GM19467 (cell line): Measurements from ENCODE around the gene LTBP1.
"Not testable (repeated sequence)": the region's sequence is repeated elsewhere in the genome, so short reads cannot be mapped to it uniquely, and the experiment has no call there.

ENCODE experiments used
- ATAC-seq: cut with Tn5 transposase; IDR thresholded peaks from one replicate; pipeline ENCODE4 v1.9.1; 2021; ENCODE audit warnings: mild to moderate bottlenecking, moderate library complexity; ENCODE audit not compliant: unreplicated experiment

Gene LTBP1

GRCh38 chr2:33135645-33136044 is 188.9 kb downstream of the LTBP1 start:
- no peak for ATAC-seq

- ATAC-seq = no peak
These were observed 189.3 kb downstream of the LTBP1 start for GRCh38 chr2:33136056-33136455.

GRCh38 chr2:33136566-33136965 is 189.8 kb downstream of the LTBP1 start:
- no peak for ATAC-seq

- no peak for ATAC-seq
These were observed 190.6 kb downstream of the LTBP1 start for GRCh38 chr2:33137331-33137730.

GRCh38 chr2:33139949-33140348 is 193.2 kb downstream of the LTBP1 start:
- no peak for ATAC-seq

GRCh38 chr2:33141476-33141875 is 194.7 kb downstream of the LTBP1 start:
- no peak for ATAC-seq

- ATAC-seq = no peak
These were observed 196.1 kb downstream of the LTBP1 start for GRCh38 chr2:33142810-33143209.

- no peak for ATAC-seq
These were observed 197.5 kb downstream of the LTBP1 start for GRCh38 chr2:33144243-33144642.

- no peak for ATAC-seq
These were observed 198.7 kb downstream of the LTBP1 start for GRCh38 chr2:33145459-33145858.

DNA sequence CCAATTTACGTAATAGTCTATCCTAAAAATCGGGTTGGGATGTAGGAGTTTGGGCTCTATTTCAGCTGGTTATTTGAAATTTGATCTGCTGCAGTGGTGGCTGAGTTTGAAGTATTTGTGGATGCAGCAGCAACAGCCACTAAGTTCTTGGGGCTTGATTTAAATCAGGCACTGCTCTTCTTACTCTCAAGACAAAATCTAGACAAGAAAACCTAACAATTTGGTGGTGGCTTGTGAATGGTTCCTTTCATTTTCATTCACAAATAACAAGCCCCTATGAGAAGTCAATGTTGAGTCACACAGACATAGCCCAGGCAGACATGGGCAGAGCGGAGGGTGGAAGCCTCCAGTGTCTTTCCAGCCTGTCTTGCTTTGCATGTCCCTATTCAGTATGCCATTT is 199.3 kb downstream of the LTBP1 start:
- no peak for ATAC-seq

DNA sequence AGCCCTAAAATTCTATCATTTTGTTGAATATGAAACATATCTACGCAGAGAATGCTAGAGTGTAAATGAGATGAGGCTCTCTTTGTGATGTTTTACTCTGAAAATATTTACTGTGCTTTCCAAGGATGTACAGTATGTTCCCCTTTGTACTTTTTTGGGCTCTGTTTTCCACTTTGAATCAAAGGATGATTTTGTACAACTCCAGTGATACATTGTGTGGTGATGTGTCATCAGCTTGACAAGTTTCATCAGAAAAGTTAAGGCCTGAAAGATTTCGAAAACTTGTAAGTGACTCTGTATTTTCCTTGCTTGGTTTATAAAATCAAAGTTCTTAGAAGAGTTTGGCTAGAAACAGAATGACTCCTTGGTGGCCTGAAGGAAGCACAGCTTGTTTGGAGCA is 206.3 kb downstream of the LTBP1 start:
- ATAC-seq = no peak

DNA sequence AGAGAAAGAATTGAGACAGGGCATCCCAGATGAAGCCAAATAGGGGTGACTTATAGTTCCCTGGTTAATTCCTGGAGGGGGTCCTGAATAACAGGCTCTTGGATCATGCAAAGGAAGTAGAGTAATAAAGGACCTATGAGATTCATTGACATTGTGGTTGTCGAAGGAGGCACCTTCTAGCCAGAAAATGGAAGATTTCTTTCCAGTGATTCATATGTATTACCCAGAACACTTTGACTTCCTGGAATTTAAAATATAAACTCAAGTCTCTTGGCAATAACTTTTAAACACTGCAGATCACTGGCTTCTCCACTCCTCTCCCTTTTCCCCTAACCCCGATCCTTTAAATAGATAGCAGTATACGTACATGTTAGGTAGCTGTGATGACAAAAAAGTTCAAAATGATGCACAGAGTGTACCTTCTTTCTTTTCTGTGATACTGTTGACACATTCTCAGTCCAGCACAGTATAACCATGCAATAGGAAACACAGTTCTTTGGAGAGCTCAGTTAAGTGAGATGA is 211.8 kb downstream of the LTBP1 start:
- ATAC-seq = no peak

- no peak for ATAC-seq
These were observed 213.4 kb downstream of the LTBP1 start for GRCh38 chr2:33160191-33160590.

DNA sequence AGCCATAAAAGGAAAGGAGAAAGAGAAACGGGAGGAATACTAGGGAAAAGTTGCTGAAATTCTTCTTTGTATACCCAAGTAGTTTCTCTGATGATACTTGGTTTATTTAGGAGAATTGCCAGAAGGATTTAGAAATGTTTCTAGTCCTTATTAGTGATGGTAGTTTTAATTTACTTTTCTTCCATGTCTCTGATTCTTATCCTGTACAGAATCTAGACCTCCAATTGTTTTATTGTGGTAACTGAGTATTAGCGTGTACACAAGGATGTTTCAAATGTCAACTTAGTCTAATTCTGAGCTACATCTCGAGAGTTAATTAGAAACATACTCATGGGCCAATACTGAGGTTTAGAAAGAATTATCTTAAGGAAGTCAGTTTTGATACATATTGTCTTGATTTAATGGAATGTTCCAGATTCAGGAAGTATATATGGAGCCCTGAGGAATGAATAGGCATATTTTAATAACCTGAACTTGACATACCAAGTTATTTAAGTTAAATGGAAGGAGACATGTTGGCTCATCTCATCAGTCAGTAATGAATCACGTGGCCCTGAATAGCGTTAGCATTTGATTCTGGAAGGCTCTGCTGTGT is 219.6 kb downstream of the LTBP1 start:
- ATAC-seq = no peak

GRCh38 chr2:33167622-33168245 is 221.0 kb downstream of the LTBP1 start:
- ATAC-seq = no peak

DNA sequence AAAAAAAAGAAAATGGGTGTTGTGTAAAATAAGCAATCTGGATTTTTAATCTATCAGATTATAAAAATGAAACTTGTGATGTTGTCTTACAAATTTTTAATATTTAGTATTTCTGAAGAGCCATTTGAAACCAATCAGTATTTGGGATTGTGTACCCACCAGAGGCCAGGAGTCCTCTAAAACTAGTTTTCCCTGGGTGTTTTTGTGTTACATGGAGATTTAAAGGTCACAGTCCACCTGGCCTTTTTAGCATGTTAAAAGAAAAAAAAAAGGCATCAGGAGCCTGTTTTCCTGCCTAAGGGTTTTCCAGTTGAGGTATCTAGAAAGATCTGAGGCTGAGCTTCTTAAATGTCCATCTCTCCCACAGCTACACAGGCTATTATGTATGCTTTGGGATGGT is 221.7 kb downstream of the LTBP1 start:
- no peak for ATAC-seq

DNA sequence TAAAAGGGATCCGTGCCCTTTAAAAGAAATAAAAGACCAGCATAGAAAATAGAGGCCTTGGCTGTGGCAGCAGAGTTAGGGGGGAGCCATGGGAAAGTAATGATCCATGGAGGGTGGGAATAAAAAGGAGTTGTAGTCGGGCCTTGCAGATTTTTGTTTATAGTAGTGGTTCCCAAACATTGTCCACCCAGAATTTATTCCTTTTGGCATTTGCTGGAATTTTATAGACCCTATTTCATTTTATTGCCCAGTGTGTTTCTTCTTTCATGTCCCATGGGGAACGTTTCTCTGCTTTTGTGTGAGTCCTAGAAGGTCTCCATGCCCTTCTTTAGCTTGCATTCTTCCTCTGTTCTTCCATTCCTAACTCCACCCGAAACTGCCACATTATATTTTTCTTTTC is 222.2 kb downstream of the LTBP1 start:
- no peak for ATAC-seq

DNA sequence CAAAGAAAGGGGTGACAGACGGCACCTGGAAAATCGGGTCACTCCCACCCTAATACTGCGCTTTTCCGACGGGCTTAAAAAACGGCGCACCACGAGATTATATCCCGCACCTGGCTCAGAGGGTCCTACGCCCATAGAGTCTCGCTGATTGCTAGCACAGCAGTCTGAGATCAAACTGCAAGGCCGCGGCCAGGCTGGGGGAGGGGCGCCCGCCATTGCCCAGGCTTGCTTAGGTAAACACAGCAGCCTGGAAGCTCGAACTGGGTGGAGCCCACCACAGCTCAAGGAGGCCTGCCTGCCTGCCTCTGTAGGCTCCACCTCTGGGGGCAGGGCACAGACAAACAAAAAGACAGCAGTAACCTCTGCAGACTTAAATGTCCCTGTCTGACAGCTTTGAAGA is 223.5 kb downstream of the LTBP1 start:
- ATAC-seq = not testable (repeated sequence)

DNA sequence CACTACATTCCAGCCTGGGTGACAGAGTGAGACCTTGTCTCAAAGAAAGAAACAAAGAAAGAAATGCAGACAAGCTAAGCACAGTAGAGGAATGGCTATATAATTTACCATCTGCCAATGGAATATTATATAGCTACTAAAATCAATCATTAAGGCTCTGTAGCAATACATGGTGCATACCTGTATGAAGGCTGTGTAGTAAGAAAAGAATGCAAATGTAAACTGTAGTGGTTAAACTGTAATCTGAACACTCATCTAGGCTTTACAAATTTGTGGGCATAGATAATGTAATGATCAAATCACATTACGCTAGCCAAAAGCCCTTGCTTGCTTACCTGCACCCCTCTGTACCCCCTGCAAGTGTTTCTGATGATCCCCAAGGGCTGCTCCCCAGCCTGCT is 230.9 kb downstream of the LTBP1 start:
- ATAC-seq = no peak

GRCh38 chr2:33178209-33178608 is 231.5 kb downstream of the LTBP1 start:
- no peak for ATAC-seq

- no peak for ATAC-seq
These were observed 234.2 kb downstream of the LTBP1 start for GRCh38 chr2:33180915-33181314.

- no peak for ATAC-seq
These were observed 234.7 kb downstream of the LTBP1 start for GRCh38 chr2:33181466-33181865.

DNA sequence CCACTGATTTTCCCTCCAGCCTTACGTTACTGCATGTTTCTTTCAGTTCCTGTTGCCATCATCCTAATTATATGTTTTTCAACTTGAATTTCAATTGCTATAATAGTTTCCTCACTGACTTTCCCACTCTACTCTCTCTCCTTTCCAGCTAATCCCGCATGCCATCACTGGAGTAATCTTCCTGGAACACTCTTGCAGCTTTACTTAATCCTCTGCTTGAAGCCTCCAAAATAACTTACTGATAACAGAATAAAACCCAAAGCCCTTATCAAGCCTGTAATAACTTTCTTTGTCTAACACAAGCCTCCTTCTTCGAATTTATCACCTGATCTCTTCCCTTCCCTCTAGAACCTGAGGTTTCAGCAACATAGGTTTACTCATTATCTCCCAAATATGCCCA is 237.3 kb downstream of the LTBP1 start:
- no peak for ATAC-seq
